ENCODE measurements around the gene MYO19.

MYO19 gene

GRCh38 chr17:36527621-36528250 lies 6.9 kb downstream of the MYO19 start:
- TF ChIP-seq CTCF (conservative IDR thresholded peaks at IDR 0.05; ENCODE audit: low read depth, low read length): no peak
- no peak for DNase-seq (ENCODE audit: low read depth)
- H3K4me3 ChIP-seq (ENCODE audit: low read length): no peak overlapping the region

GRCh38 chr17:36525888-36526287 lies 8.8 kb downstream of the MYO19 start:
- TF ChIP-seq CTCF (conservative IDR thresholded peaks at IDR 0.05; ENCODE audit: low read depth, low read length): no peak
- DNase-seq (ENCODE audit: low read depth): no peak
- H3K4me3 ChIP-seq (ENCODE audit: low read length): no peak overlapping the region

GRCh38 chr17:36525113-36525512 lies 9.6 kb downstream of the MYO19 start:
- no peak overlapping the region for H3K4me3 ChIP-seq (ENCODE audit: low read length)
- no peak for DNase-seq (ENCODE audit: low read depth)
- no peak for TF ChIP-seq CTCF (conservative IDR thresholded peaks at IDR 0.05; ENCODE audit: low read depth, low read length)

GRCh38 chr17:36524428-36524876 lies 10.2 kb downstream of the MYO19 start:
- H3K4me3 ChIP-seq (ENCODE audit: low read length): no peak overlapping the region
- TF ChIP-seq CTCF (conservative IDR thresholded peaks at IDR 0.05; ENCODE audit: low read depth, low read length): no peak
- no peak for DNase-seq (ENCODE audit: low read depth)

- TF ChIP-seq CTCF (conservative IDR thresholded peaks at IDR 0.05; ENCODE audit: low read depth, low read length): no peak
- DNase-seq (ENCODE audit: low read depth): no peak
- H3K4me3 ChIP-seq (ENCODE audit: low read length): no peak overlapping the region
Measured at GRCh38 chr17:36523113-36523512, 11.6 kb downstream of the MYO19 start.

GRCh38 chr17:36515837-36516236 lies 18.8 kb downstream of the MYO19 start:
- DNase-seq (ENCODE audit: low read depth): no peak
- H3K4me3 ChIP-seq (ENCODE audit: low read length): no peak overlapping the region
- TF ChIP-seq CTCF (conservative IDR thresholded peaks at IDR 0.05; ENCODE audit: low read depth, low read length): no peak

GRCh38 chr17:36514856-36515255 lies 19.8 kb downstream of the MYO19 start:
- no peak for DNase-seq (ENCODE audit: low read depth)
- TF ChIP-seq CTCF (conservative IDR thresholded peaks at IDR 0.05; ENCODE audit: low read depth, low read length): no peak
- H3K4me3 ChIP-seq (ENCODE audit: low read length): no peak overlapping the region
